Lower leg skin (tissue), 3 donors: ENCODE results near the gene RAB1B.

ENCODE experiments used
- CTCF ChIP-seq, 3 donors: fragments of 450-650 bp; IDR thresholded peaks; one replicate each; pipeline ENCODE4 v1.5.1; 2016; ENCODE audit warnings: antibody characterized with exemption in 3 of 3, mild to moderate bottlenecking in 3 of 3, moderate library complexity in 2 of 3
- POLR2A ChIP-seq, 2 donors: fragments of 450-650 bp; IDR thresholded peaks; one replicate each; pipeline ENCODE4 v1.6.1; 2016 to 2017; ENCODE audit warnings: antibody characterized with exemption in 2 of 2, mild to moderate bottlenecking in 1 of 2, moderate library complexity in 1 of 2

GRCh38 chr11:66311965-66312548 lies 43.6 kb downstream of the RAB1B start:
- TF ChIP-seq CTCF (IDR thresholded peaks at IDR 0.05) (peak in 1 of 3 donors; percentile 74), POLR2A (IDR thresholded peaks at IDR 0.05) (no peak)
